GM10248 (cell line): ENCODE data around the gene MFAP4.

Experiments
- CTCF ChIA-PET: fragments of 300-600 bp; sonication (Branson Sonifier 250); formaldehyde crosslinking; extraction: SDS; loops from one replicate; lab custom pipeline; 2021; ENCODE audit warnings: antibody characterized with exemption; lab: Yijun Ruan, JAX
- POLR2A ChIA-PET: fragments of 350-650 bp; sonication (Branson Sonifier 250); formaldehyde crosslinking; extraction: SDS; loops from one replicate; lab custom pipeline; 2020; ENCODE audit warnings: antibody characterized with exemption; lab: Yijun Ruan, JAX
- DNase-seq: peaks from one replicate; pipeline ENCODE4 v3.0.0; 2012; ENCODE audit errors: extremely low spot score
- CTCF ChIP-seq: IDR thresholded peaks from 2 replicates; pipeline ENCODE4 v1.5.1; 2012; ENCODE audit warnings: mild to moderate bottlenecking, low read depth; ENCODE audit errors: extremely low read depth, missing control alignments, control extremely low read depth

MFAP4 gene

GRCh38 chr17:19399750-19400450, 12.9 kb upstream of the MFAP4 start:
- ChIA-PET CTCF (interaction anchor here (0.5 to 1.8 kb wide), 3 partner anchors 26 to 48 kb away, joined by 3 to 5 read pairs (median 3); no protein-coding TSS in a partner anchor), POLR2A (no interaction called here)
- DNase-seq, result no peak

GRCh38 chr17:19398301-19399181, 11.6 kb upstream of the MFAP4 start:
- CTCF ChIA-PET, result interaction anchor here (1.5 kb wide), 1 partner anchor 16 kb away, joined by 3 read pairs; no protein-coding TSS in a partner anchor
- no peak for DNase-seq
- TF ChIP-seq CTCF, result no peak
- POLR2A ChIA-PET, result no interaction called here

More at GRCh38 chr17:19399750-19400450, 12.9 kb upstream of the MFAP4 start:
- TF ChIP-seq CTCF, result no peak

GRCh38 chr17:19397556-19398041, 10.6 kb upstream of the MFAP4 start:
- no peak for DNase-seq
- ChIA-PET CTCF (interaction anchor here (0.9 to 1.5 kb wide), 2 partner anchors 9 to 17 kb away, joined by 3 read pairs; no protein-coding TSS in a partner anchor), POLR2A (no interaction called here)
- no peak for TF ChIP-seq CTCF

GRCh38 chr17:19392303-19392702, 5.3 kb upstream of the MFAP4 start:
- no peak for DNase-seq
- ChIA-PET CTCF (interaction anchor here (1.4 to 3.0 kb wide), 2 partner anchors 19 to 30 kb away, joined by 3 to 13 read pairs; partner anchors contain the start of genes B9D1 and RNF112), POLR2A (no interaction called here)
- no peak for TF ChIP-seq CTCF

- no peak for DNase-seq
- ChIA-PET POLR2A (no interaction called here), CTCF (interaction anchor here (3.0 to 3.4 kb wide), 2 partner anchors 28 to 29 kb away, joined by 13 to 18 read pairs; partner anchors contain the start of gene B9D1)
- TF ChIP-seq CTCF, result no peak
Measured at GRCh38 chr17:19391432-19391831, 4.4 kb upstream of the MFAP4 start.

- no peak for DNase-seq
- ChIA-PET POLR2A (no interaction called here), CTCF (interaction anchor here (1.0 to 3.4 kb wide), 3 partner anchors 10 to 56 kb away, joined by 3 to 18 read pairs (median 6); partner anchors contain the start of gene B9D1)
- no peak for TF ChIP-seq CTCF
Measured at GRCh38 chr17:19390951-19391350, 4.0 kb upstream of the MFAP4 start.
